NT2/D1 (cell line): ENCODE results near the gene SGTA.

Experiments used
- DNase-seq: peaks from one replicate; pipeline ENCODE4 v3.0.0-alpha.2; 2011; ENCODE audit warnings: low read depth, low spot score
- H3K27me3 ChIP-seq: 2 replicates; pipeline ENCODE4 v1.6.0; 2011; ENCODE audit warnings: mild to moderate bottlenecking; ENCODE audit not compliant: insufficient read length, insufficient read depth
- H3K36me3 ChIP-seq: 2 replicates; pipeline ENCODE4 v1.6.1; 2011; ENCODE audit warnings: mild to moderate bottlenecking, low read length, mixed read lengths; ENCODE audit not compliant: insufficient read depth, insufficient read length
- H3K4me1 ChIP-seq: 2 replicates; pipeline ENCODE4 v1.5.1; 2011; ENCODE audit not compliant: insufficient read depth, insufficient read length
- H3K4me3 ChIP-seq: 2 replicates; pipeline ENCODE4 v1.5.1; 2011; ENCODE audit warnings: low read depth; ENCODE audit not compliant: insufficient read length
- H3K9ac ChIP-seq: 2 replicates; pipeline ENCODE4 v1.6.0; 2011; ENCODE audit warnings: low read depth; ENCODE audit not compliant: insufficient read length
- H3K9me3 ChIP-seq: 2 replicates; pipeline ENCODE4 v1.5.1; 2011; ENCODE audit warnings: mild to moderate bottlenecking, low read length; ENCODE audit not compliant: insufficient read depth
- SUZ12 ChIP-seq: IDR thresholded peaks from 2 replicates; pipeline ENCODE4 v1.6.1; 2011; ENCODE audit not compliant: insufficient read length, insufficient read depth; ENCODE audit errors: extremely low read depth
- YY1 ChIP-seq: IDR thresholded peaks from 2 replicates; pipeline ENCODE4 v1.6.1; 2011; ENCODE audit not compliant: insufficient read length, insufficient read depth
- ZNF274 ChIP-seq: IDR thresholded peaks from 2 replicates; pipeline ENCODE4 v1.6.1; 2011; ENCODE audit warnings: mild to moderate bottlenecking, low read depth, low read length

Gene SGTA

GRCh38 chr19:2763687-2764086, 19.4 kb downstream of the SGTA start:
- TF ChIP-seq SUZ12 = no peak
- TF ChIP-seq ZNF274 = no peak
- Histone ChIP-seq H3K9ac (no peak overlapping the region), H3K9me3 (no peaks in the 10 kb centered on the region), H3K4me1 (peaks cover 17% of the 10 kb centered on the region), H3K4me3 (no peak overlapping the region), H3K36me3 (peaks cover 95% of the 10 kb centered on the region), H3K27me3 (no peaks in the 10 kb centered on the region)
- no peak for DNase-seq

GRCh38 chr19:2762783-2763496, 20.1 kb downstream of the SGTA start:
- H3K4me1 ChIP-seq = peaks cover 15% of the 10 kb centered on the region
- H3K27me3 ChIP-seq = no peaks in the 10 kb centered on the region
- H3K36me3 ChIP-seq = peaks cover 93% of the 10 kb centered on the region
- H3K9ac ChIP-seq = no peak overlapping the region
- TF ChIP-seq ZNF274 (no peak), SUZ12 (no peak), YY1 (no peak)
- H3K4me3 ChIP-seq = no peak overlapping the region
- no peaks in the 10 kb centered on the region for H3K9me3 ChIP-seq
- DNase-seq = no peak

- H3K9me3 ChIP-seq = no peaks in the 10 kb centered on the region
- TF ChIP-seq ZNF274 (no peak), SUZ12 (no peak), YY1 (no peak)
- DNase-seq = no peak
- H3K9ac ChIP-seq = peak overlapping the region; percentile 21
- H3K4me1 ChIP-seq = peaks cover 21% of the 10 kb centered on the region
- H3K4me3 ChIP-seq = no peak overlapping the region
- H3K27me3 ChIP-seq = no peaks in the 10 kb centered on the region
- peaks cover 93% of the 10 kb centered on the region for H3K36me3 ChIP-seq
Observed at GRCh38 chr19:2761876-2762782, 20.9 kb downstream of the SGTA start.

GRCh38 chr19:2761309-2761677, 21.8 kb downstream of the SGTA start:
- Histone ChIP-seq H3K4me1 (peaks cover 22% of the 10 kb centered on the region), H3K9me3 (no peaks in the 10 kb centered on the region), H3K4me3 (no peak overlapping the region), H3K9ac (no peak overlapping the region), H3K36me3 (peaks cover 94% of the 10 kb centered on the region), H3K27me3 (no peaks in the 10 kb centered on the region)
- TF ChIP-seq ZNF274 = no peak
- no peak for TF ChIP-seq SUZ12
- TF ChIP-seq YY1 = no peak
- DNase-seq = no peak

GRCh38 chr19:2759965-2760364, 23.1 kb downstream of the SGTA start:
- Histone ChIP-seq H3K4me3 (no peak overlapping the region), H3K4me1 (peaks cover 22% of the 10 kb centered on the region), H3K27me3 (no peaks in the 10 kb centered on the region), H3K36me3 (peaks cover 94% of the 10 kb centered on the region), H3K9ac (no peak overlapping the region), H3K9me3 (no peaks in the 10 kb centered on the region)
- no peak for DNase-seq
- no peak for TF ChIP-seq YY1

- peaks cover 22% of the 10 kb centered on the region for H3K4me1 ChIP-seq
- peaks cover 94% of the 10 kb centered on the region for H3K36me3 ChIP-seq
- TF ChIP-seq YY1 (no peak), ZNF274 (no peak), SUZ12 (no peak)
Observed at GRCh38 chr19:2759362-2759761, 23.7 kb downstream of the SGTA start.

GRCh38 chr19:2758601-2759313, 24.3 kb downstream of the SGTA start:
- no peak for DNase-seq
- Histone ChIP-seq H3K27me3 (no peaks in the 10 kb centered on the region), H3K9me3 (no peaks in the 10 kb centered on the region), H3K36me3 (peaks cover 93% of the 10 kb centered on the region), H3K9ac (no peak overlapping the region), H3K4me1 (peaks cover 22% of the 10 kb centered on the region), H3K4me3 (no peak overlapping the region)
- no peak for TF ChIP-seq YY1
- no peak for TF ChIP-seq SUZ12
- no peak for TF ChIP-seq ZNF274

More at GRCh38 chr19:2759362-2759761, 23.7 kb downstream of the SGTA start:
- DNase-seq = no peak
- no peaks in the 10 kb centered on the region for H3K27me3 ChIP-seq
- no peaks in the 10 kb centered on the region for H3K9me3 ChIP-seq
- H3K9ac ChIP-seq = no peak overlapping the region
- no peak overlapping the region for H3K4me3 ChIP-seq
